Activated CD4-positive, alpha-beta T cell treated with anti-CD3 and anti-CD28 coated beads, Interleukin-10, Interleukin-2, amounts not matched to agents 100 ng/mL and 50 ng/mL, durations not matched to agents 16 hours and 8 hours (primary cell): ENCODE data around the gene FITM1.

ENCODE experiments used
- DNase-seq: peaks from one replicate; pipeline ENCODE4 v3.0.0-alpha.2; 2020

The FITM1 gene

DNA sequence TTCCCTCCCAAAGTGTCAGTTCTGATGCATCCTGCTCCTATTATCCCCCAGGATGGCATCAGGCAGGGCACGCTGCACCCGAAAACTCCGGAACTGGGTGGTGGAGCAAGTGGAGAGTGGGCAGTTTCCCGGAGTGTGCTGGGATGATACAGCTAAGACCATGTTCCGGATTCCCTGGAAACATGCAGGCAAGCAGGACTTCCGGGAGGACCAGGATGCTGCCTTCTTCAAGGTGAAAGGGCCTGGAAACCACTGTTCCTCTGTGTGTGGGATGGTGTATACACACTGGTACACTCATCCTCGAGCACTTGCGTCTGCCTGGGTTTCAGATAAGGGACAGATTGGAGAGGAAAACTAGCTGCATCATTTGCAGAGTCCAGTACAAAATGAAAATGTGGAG, 31.6 kb downstream of the FITM1 start:
- no peak for DNase-seq

DNA sequence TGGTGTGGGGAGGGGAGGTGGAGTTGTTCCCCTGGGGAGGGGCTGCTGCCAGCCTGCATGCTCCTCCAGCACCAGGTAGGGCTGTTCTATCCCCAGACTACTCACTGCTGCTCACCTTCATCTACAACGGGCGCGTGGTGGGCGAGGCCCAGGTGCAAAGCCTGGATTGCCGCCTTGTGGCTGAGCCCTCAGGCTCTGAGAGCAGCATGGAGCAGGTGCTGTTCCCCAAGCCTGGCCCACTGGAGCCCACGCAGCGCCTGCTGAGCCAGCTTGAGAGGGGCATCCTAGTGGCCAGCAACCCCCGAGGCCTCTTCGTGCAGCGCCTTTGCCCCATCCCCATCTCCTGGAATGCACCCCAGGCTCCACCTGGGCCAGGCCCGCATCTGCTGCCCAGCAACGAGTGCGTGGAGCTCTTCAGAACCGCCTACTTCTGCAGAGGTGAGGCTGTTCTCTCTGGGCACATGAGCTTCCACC, 34.1 kb downstream of the FITM1 start:
- no peak for DNase-seq

DNA sequence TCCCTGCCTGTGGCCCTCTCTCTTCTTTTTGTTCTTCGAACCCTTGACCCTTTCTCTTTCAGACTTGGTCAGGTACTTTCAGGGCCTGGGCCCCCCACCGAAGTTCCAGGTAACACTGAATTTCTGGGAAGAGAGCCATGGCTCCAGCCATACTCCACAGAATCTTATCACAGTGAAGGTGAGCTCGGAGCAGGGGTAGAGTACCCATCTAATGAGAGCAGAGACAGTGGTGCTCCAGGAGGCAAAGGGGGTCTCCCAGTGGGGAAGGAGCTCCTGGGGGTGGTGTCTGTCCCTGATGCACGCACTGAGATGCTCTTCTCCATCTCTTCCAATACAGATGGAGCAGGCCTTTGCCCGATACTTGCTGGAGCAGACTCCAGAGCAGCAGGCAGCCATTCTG, 35.3 kb downstream of the FITM1 start:
- DNase-seq = no peak

DNA sequence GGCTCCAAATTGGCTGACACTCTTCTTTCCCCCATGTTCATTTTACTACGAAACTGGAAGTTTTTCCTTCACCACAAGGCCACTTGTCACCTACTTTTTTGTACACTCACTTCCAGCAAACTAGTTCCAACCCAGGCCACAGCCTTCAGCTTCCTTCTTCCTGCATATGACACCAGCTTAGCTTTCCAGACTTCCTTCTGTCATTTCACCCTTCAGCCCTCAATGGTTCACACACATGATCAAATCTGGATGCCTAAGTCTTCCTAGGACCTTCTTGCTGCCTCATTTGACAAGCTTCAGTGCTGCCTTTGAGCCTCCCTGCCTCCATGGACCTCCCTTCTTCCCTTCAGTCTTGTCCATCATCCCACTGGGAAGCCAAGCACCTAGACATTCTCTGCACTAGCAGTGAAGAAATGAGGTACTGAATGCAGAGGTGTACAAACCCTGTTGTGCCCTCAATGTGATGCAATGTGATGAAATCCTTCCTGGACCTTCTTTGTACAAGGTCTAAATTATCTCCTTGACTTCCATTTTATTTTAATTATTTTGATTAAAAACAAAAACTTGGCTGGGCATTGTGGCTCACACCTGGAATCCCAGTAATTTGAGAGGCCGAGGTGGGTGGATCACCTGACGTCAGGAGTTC, 37.1 kb downstream of the FITM1 start:
- DNase-seq = no peak

DNA sequence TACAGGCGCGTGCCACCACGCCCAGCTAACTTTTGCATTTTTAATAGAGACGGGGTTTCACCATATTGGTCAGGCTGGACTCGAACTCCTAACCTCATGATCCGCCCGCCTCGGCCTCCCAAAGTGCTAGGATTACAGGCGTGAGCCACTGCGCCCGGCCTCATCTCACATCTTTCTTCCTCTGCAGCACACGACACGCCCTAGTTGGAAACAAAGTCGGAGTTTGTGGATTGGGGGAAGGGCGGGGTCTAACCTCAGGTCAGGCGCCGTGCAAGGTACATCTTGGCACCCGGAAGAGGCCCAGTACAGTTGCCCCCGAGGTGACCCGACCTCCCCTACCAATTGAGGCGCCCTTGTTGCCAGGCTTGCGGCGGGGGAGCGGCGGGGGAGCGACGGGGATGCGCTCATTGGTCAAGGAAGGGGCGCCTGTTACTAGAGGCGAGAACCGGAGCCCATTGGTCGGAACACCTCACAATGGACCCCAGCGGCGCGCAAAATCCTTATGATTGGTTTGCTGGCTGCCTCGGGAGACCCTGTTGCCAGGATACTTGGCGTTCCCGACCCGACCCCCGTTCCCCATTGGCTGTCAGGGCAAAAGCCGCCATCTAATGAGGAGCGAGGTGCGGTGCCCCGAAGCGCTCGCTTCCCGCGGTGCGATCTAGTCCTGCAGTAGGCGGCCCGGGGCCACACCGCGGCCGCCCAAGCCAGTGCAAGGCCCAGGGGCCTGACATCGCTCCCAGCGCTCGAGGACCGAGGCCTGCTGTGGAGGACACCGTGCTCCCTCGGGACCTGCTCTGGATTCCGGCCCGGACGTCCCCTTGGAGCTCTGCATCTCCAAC, 41.2 kb downstream of the FITM1 start, which contains the start of gene REC8:
Gene REC8 (plus strand): TSS at position 659 of the 839 bp plus-strand sequence. CDS start 473 bp downstream, outside the sequence.
- DNase-seq = peak; percentile 75

DNA sequence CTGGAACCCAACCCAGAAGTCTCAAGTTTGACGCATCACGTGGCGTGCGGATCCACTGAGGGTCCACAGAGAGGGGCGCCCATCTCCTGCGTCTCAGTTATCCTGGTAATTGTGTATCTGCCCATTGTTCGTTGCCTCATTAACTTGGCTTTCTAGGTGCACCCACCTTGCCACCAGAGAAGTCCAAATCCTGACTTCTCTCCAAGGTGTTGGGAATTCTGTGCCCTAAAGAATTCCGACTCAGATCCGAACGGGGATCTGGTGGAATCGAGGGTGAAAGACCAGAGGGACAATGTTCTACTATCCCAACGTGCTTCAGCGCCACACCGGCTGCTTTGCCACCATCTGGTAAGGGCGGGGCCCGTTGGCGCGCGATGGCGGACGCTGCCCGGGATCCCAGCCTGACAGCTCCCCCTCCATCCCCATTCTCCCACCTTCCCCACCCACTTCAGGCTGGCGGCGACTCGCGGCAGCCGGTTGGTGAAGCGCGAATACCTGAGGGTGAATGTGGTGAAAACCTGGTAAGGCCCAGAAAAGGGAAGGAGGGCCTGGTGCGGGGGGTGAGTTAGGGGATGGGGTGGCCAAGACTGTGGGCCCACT, 41.9 kb downstream of the FITM1 start:
- DNase-seq = no peak

DNA sequence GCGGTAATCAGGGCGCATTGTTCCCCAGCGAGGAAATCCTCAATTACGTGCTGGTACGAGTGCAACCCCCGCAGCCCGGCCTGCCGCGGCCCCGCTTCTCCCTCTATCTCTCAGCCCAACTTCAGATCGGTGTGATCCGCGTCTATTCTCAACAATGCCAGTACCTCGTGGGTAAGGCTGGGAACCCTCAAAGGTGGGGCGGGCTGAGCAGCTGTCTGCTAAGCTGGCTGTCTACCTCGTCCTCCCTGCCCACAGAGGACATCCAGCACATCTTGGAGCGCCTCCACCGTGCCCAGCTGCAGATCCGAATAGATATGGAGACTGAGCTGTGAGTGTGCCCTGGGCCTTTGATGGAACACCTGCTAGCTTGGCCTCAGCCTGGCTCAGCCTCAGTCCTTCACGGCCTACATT, 42.4 kb downstream of the FITM1 start:
- DNase-seq = no peak

DNA sequence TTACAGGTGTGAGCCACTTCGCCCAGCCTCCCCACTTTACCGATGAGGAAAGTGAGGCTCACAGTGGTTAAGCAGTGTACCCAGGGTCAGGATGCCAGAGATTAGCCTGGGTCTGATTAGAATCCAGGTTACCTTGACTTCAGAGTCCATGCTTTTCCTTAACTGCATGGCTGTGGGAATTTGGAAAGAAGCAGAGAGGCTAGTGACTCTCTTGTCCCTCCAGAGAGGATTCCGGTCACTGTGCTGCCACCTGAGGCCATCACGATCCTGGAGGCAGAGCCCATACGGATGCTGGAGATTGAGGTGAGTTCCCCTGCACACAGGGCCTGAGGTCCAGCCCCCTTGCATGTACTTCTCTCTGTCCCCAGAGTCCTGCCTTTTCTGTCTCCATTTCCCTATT, 46.1 kb downstream of the FITM1 start:
- no peak for DNase-seq

DNA sequence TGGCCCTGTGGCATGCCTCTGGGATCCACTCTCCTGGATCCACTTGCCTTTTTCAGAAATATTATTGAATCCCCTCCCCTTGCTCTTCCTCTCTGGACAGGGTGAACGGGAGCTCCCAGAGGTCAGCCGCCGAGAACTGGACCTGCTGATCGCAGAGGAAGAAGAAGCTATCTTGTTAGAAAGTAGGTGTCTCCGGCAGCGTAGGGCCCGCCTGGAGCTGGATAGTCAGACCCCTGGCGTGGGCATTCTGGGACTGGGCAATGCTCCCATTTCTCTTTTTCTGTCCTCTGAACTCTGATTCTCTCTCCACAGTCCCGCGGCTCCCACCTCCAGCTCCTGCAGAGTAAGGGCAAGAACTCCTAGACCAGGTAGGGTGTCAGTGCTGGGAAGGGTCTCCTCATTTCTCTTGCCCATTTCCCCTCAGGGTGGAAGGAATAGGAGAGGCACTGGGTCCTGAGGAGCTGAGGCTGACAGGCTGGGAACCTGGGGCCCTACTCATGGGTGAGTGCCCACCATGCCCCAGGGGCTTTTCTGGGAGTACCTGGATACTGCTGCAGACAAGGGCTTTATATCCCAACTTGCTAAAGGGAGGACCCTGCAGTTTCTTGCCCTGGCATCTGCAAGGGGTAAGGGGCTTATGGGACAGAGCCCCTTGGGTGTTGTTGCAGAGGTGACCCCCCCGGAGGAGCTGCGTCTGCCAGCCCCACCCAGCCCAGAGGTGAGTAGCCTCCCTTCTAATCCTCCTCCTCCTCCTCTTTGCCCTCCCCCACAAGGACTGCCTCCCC, 46.8 kb downstream of the FITM1 start:
- DNase-seq = no peak

DNA sequence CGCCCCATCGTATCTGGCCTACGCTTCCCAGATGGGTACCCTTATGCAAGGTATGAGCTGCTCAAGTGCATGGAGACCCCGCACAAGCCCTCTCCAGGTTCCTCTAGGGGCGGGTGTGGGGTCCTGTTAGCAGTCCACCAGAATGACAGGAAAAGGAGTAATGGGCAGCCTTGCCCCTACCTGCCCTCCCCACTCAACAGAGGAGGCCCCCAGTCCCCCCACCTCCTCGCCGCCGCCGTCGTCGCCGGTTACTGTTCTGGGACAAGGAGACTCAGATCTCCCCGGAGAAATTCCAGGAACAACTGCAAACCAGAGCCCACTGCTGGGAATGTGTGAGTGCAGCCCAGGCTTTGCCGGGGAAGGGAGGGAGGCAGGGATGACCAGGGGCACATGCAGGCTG, 47.4 kb downstream of the FITM1 start:
- DNase-seq = no peak

DNA sequence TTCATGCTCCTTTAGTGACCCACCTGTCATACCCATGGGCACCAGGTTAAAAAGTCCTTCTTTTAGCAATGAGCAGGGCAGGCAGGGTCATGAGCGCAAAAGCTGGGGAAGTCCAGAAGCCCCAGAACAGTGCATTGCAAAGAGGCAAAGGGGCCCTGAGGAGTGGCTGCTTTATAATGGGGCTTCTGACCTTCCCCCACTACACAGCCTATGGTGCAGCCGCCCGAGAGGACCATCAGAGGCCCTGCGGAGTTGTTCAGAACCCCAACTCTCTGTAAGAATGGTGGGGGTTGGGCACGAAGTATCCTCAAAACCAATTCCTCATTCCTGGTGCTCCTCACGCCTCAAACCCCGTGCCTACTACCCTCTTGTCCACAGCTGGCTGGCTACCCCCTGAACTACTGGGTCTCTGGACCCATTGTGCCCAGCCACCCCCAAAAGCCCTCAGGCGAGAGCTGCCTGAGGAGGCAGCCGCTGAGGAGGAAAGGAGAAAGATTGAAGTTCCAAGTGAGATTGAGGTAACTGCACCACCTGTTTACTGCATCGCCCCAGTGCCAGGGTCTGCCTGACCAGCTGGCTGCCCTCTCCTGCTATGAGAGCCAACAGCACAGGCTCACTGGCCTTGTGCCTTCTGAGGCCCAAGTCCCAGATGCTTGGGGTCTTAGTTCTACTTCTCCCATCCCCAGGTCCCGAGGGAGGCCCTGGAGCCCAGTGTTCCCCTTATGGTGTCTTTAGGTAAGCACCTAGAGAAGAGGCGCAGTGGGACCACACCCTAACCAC, 48.1 kb downstream of the FITM1 start:
- DNase-seq = no peak

DNA sequence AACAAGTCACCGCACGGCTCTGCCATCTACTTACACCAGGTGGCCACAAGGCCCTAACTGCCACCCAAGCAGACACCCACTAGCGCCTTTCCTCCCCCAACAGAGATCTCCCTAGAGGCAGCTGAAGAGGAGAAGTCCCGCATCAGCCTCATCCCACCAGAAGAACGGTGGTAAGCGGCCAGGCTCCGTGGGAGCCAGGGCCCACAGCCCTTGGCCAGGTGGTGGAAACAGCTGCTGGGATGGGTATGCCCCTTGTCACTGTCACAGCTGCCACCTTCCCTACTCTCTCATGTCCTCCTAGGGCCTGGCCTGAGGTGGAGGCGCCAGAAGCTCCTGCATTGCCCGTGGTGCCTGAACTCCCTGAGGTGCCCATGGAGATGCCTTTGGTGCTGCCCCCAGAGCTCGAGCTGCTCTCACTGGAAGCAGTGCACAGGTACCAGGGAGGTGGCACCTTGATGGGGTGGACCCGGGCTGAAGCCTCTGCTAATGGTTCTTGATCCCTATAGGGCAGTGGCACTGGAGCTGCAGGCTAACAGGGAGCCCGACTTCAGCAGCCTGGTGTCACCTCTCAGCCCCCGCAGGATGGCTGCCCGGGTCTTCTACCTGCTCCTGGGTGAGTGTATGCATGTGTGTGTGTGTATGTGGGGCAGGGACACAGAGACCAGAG, 49.0 kb downstream of the FITM1 start:
- no peak for DNase-seq

DNA sequence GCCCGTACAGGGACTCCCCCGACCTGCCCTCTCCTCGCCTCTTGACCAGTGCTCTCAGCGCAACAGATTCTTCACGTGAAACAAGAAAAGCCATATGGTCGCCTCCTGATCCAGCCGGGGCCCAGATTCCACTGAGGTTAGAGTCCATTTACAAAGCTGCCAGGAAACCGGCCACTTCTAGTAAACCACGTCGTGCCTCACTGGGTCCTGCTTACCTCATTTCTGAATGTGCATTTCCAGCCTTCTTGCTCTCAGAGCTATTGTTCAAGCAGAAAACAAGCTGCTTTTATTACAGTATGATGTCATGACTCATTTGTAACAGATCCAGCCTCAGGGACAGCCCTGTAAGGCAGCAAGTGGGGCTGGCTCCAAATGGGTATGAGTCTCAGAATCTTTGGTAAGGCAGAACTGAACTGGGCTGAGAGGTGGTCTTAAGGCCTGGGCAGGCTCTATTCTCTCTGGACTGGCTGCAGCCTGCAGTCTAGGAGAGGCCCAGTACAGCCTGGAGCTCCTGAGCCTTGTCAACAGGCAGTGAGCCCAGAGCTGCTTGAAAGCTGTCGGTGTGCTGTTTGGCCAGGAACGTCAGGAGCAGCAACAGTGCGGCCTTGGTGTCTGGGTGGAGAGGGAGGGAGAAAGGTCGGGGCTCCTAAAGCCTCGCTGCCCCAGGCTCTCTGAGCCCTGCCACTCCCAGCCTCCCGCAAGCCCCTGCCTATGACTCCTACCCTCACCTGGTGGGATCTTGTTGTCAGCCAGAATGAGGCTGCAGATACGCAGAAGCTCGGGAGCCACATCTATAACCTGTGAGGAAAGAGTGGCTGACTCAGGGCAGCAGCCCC, 49.7 kb downstream of the FITM1 start:
- DNase-seq = no peak

DNA sequence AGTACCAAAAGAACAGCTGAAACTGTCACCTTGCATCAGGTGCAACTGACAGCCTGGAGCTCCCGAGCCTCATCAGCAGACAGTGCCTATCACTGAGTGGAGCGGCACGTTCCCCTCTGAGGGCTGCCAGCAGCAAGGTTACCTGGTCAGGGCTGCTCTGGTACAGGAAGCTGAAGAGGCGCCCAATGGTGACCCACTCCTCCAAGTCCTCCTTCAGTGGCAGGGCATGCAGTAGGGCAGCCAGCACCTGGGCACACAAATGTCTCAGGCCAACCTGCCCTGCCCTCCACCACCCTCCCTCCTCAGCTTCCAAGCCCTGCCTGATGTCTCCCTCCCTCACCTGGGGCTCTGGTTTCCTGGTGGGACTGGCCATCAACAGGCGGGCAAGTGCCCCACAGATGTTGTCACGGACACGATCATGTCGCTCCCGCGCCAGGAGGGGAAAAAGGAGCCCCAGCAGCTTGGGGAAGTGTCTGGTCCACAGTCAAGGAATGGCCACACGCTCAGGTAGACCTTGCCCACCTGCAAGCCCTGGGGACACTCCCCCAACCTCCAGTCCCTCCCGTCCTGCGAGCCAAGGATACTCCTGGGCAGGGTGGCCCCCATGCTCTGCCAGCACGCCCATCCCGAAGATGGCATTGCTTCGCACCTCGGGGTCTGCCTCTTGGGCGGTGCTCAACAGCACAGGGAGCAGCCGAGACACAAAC, 51.1 kb downstream of the FITM1 start:
- no peak for DNase-seq
